ENCODE data around the gene DNASE2B.

The DNASE2B gene

GRCh38 chr1:84401156-84401555 is 2.9 kb downstream of the DNASE2B start:
- Histone ChIP-seq H3K9ac (ENCODE audit: low read depth, low read length) (no peak overlapping the region), H3K4me1 (ENCODE audit: insufficient read depth, low read length) (no peaks in the 10 kb centered on the region; the same call in 1 of the 2 replicates), H3K9me3 (ENCODE audit: insufficient read depth, low read depth, low read length) (no peaks in the 10 kb centered on the region), H3K36me3 (ENCODE audit: insufficient read depth, low read length) (no peaks in the 10 kb centered on the region), H3K27me3 (ENCODE audit: insufficient read depth, low read length) (no peaks in the 10 kb centered on the region), H3K4me3 (ENCODE audit: low read length) (no peak overlapping the region), H3K27ac (ENCODE audit: low read depth, low read length) (no peak overlapping the region)
- 88% methylated on average over 3 of the region's 3 CpGs for WGBS

GRCh38 chr1:84402060-84402459 is 3.8 kb downstream of the DNASE2B start:
- Histone ChIP-seq H3K36me3 (ENCODE audit: insufficient read depth, low read length) (no peaks in the 10 kb centered on the region), H3K4me3 (ENCODE audit: low read length) (no peak overlapping the region), H3K4me1 (ENCODE audit: insufficient read depth, low read length) (no peaks in the 10 kb centered on the region; the same call in 1 of the 2 replicates), H3K9me3 (ENCODE audit: insufficient read depth, low read depth, low read length) (no peaks in the 10 kb centered on the region), H3K9ac (ENCODE audit: low read depth, low read length) (no peak overlapping the region), H3K27me3 (ENCODE audit: insufficient read depth, low read length) (no peaks in the 10 kb centered on the region), H3K27ac (ENCODE audit: low read depth, low read length) (no peak overlapping the region)

- Histone ChIP-seq H3K9me3 (ENCODE audit: insufficient read depth, low read depth, low read length) (no peaks in the 10 kb centered on the region), H3K27ac (ENCODE audit: low read depth, low read length) (no peak overlapping the region), H3K27me3 (ENCODE audit: insufficient read depth, low read length) (no peaks in the 10 kb centered on the region)
Measured at GRCh38 chr1:84402501-84402900, 4.2 kb downstream of the DNASE2B start.

GRCh38 chr1:84403347-84403746 is 5.1 kb downstream of the DNASE2B start:
- no peak overlapping the region for H3K27ac ChIP-seq (ENCODE audit: low read depth, low read length)
- no peaks in the 10 kb centered on the region for H3K27me3 ChIP-seq (ENCODE audit: insufficient read depth, low read length)
- WGBS: 80% methylated on average over 2 of the region's 2 CpGs
- H3K4me1 ChIP-seq (ENCODE audit: insufficient read depth, low read length): no peaks in the 10 kb centered on the region; the same call in 1 of the 2 replicates
- no peaks in the 10 kb centered on the region for H3K36me3 ChIP-seq (ENCODE audit: insufficient read depth, low read length)
- H3K9me3 ChIP-seq (ENCODE audit: insufficient read depth, low read depth, low read length): no peaks in the 10 kb centered on the region
- no peak overlapping the region for H3K9ac ChIP-seq (ENCODE audit: low read depth, low read length)
- no peak overlapping the region for H3K4me3 ChIP-seq (ENCODE audit: low read length)

More at GRCh38 chr1:84402501-84402900, 4.2 kb downstream of the DNASE2B start:
- Histone ChIP-seq H3K9ac (ENCODE audit: low read depth, low read length) (no peak overlapping the region), H3K36me3 (ENCODE audit: insufficient read depth, low read length) (no peaks in the 10 kb centered on the region), H3K4me1 (ENCODE audit: insufficient read depth, low read length) (no peaks in the 10 kb centered on the region; the same call in 1 of the 2 replicates), H3K4me3 (ENCODE audit: low read length) (no peak overlapping the region)

GRCh38 chr1:84406346-84406861 is 8.1 kb downstream of the DNASE2B start:
- Histone ChIP-seq H3K4me1 (ENCODE audit: insufficient read depth, low read length) (no peaks in the 10 kb centered on the region), H3K27me3 (ENCODE audit: insufficient read depth, low read length) (no peaks in the 10 kb centered on the region), H3K9ac (ENCODE audit: low read depth, low read length) (no peak overlapping the region), H3K9me3 (ENCODE audit: insufficient read depth, low read depth, low read length) (no peaks in the 10 kb centered on the region), H3K4me3 (ENCODE audit: low read length) (no peak overlapping the region), H3K36me3 (ENCODE audit: insufficient read depth, low read length) (no peaks in the 10 kb centered on the region), H3K27ac (ENCODE audit: low read depth, low read length) (no peak overlapping the region)
- WGBS: 88% methylated on average over 1 of the region's 1 CpG

- H3K4me3 ChIP-seq (ENCODE audit: low read length): no peak overlapping the region
- no peaks in the 10 kb centered on the region for H3K27me3 ChIP-seq (ENCODE audit: insufficient read depth, low read length)
- WGBS: no CpG with 5 or more reads among the region's 1 CpG
- H3K9me3 ChIP-seq (ENCODE audit: insufficient read depth, low read depth, low read length): no peaks in the 10 kb centered on the region
- H3K4me1 ChIP-seq (ENCODE audit: insufficient read depth, low read length): no peaks in the 10 kb centered on the region
- no peak overlapping the region for H3K9ac ChIP-seq (ENCODE audit: low read depth, low read length)
- no peak overlapping the region for H3K27ac ChIP-seq (ENCODE audit: low read depth, low read length)
- no peaks in the 10 kb centered on the region for H3K36me3 ChIP-seq (ENCODE audit: insufficient read depth, low read length)
Measured at GRCh38 chr1:84407524-84407923, 9.2 kb downstream of the DNASE2B start.

- no peak overlapping the region for H3K27ac ChIP-seq (ENCODE audit: low read depth, low read length)
- no peaks in the 10 kb centered on the region for H3K27me3 ChIP-seq (ENCODE audit: insufficient read depth, low read length)
- no peak overlapping the region for H3K9ac ChIP-seq (ENCODE audit: low read depth, low read length)
- no peaks in the 10 kb centered on the region for H3K4me1 ChIP-seq (ENCODE audit: insufficient read depth, low read length)
- WGBS: 100% methylated on average over 1 of the region's 2 CpGs
- H3K4me3 ChIP-seq (ENCODE audit: low read length): no peak overlapping the region
- no peaks in the 10 kb centered on the region for H3K9me3 ChIP-seq (ENCODE audit: insufficient read depth, low read depth, low read length)
- H3K36me3 ChIP-seq (ENCODE audit: insufficient read depth, low read length): no peaks in the 10 kb centered on the region
Measured at GRCh38 chr1:84407958-84408422, 9.7 kb downstream of the DNASE2B start.

- no peaks in the 10 kb centered on the region for H3K4me1 ChIP-seq (ENCODE audit: insufficient read depth, low read length)
- H3K27ac ChIP-seq (ENCODE audit: low read depth, low read length): no peak overlapping the region
- no peak overlapping the region for H3K4me3 ChIP-seq (ENCODE audit: low read length)
- no peak overlapping the region for H3K9ac ChIP-seq (ENCODE audit: low read depth, low read length)
- H3K36me3 ChIP-seq (ENCODE audit: insufficient read depth, low read length): no peaks in the 10 kb centered on the region
- H3K27me3 ChIP-seq (ENCODE audit: insufficient read depth, low read length): no peaks in the 10 kb centered on the region
- 67% methylated on average over 1 of the region's 2 CpGs for WGBS
- H3K9me3 ChIP-seq (ENCODE audit: insufficient read depth, low read depth, low read length): no peaks in the 10 kb centered on the region
Measured at GRCh38 chr1:84409888-84410287, 11.6 kb downstream of the DNASE2B start.

- H3K9me3 ChIP-seq (ENCODE audit: insufficient read depth, low read depth, low read length): no peaks in the 10 kb centered on the region
- WGBS: 91% methylated on average over 3 of the region's 4 CpGs
- H3K9ac ChIP-seq (ENCODE audit: low read depth, low read length): no peak overlapping the region
- no peaks in the 10 kb centered on the region for H3K36me3 ChIP-seq (ENCODE audit: insufficient read depth, low read length)
- H3K27ac ChIP-seq (ENCODE audit: low read depth, low read length): no peak overlapping the region
- H3K4me1 ChIP-seq (ENCODE audit: insufficient read depth, low read length): no peaks in the 10 kb centered on the region
- no peak overlapping the region for H3K4me3 ChIP-seq (ENCODE audit: low read length)
- H3K27me3 ChIP-seq (ENCODE audit: insufficient read depth, low read length): no peaks in the 10 kb centered on the region
Measured at GRCh38 chr1:84410328-84411095, 12.2 kb downstream of the DNASE2B start.

- H3K36me3 ChIP-seq (ENCODE audit: insufficient read depth, low read length): no peaks in the 10 kb centered on the region
- no peaks in the 10 kb centered on the region for H3K9me3 ChIP-seq (ENCODE audit: insufficient read depth, low read depth, low read length)
- H3K4me1 ChIP-seq (ENCODE audit: insufficient read depth, low read length): no peaks in the 10 kb centered on the region
- 92% methylated on average over 7 of the region's 7 CpGs for WGBS
- no peak overlapping the region for H3K27ac ChIP-seq (ENCODE audit: low read depth, low read length)
- no peak overlapping the region for H3K9ac ChIP-seq (ENCODE audit: low read depth, low read length)
- H3K27me3 ChIP-seq (ENCODE audit: insufficient read depth, low read length): no peaks in the 10 kb centered on the region
- H3K4me3 ChIP-seq (ENCODE audit: low read length): no peak overlapping the region
Measured at GRCh38 chr1:84412316-84412942, 14.1 kb downstream of the DNASE2B start.

GRCh38 chr1:84415396-84415795 is 17.1 kb downstream of the DNASE2B start:
- H3K4me1 ChIP-seq (ENCODE audit: insufficient read depth, low read length): no peaks in the 10 kb centered on the region
- H3K9ac ChIP-seq (ENCODE audit: low read depth, low read length): no peak overlapping the region
- H3K9me3 ChIP-seq (ENCODE audit: insufficient read depth, low read depth, low read length): no peaks in the 10 kb centered on the region
- H3K4me3 ChIP-seq (ENCODE audit: low read length): no peak overlapping the region
- no peaks in the 10 kb centered on the region for H3K27me3 ChIP-seq (ENCODE audit: insufficient read depth, low read length)
- no peak overlapping the region for H3K27ac ChIP-seq (ENCODE audit: low read depth, low read length)
- H3K36me3 ChIP-seq (ENCODE audit: insufficient read depth, low read length): no peaks in the 10 kb centered on the region
- 100% methylated on average over 2 of the region's 2 CpGs for WGBS

All from HUES64 (cell line).